ENCODE results near the gene MINDY4B.

DNA sequence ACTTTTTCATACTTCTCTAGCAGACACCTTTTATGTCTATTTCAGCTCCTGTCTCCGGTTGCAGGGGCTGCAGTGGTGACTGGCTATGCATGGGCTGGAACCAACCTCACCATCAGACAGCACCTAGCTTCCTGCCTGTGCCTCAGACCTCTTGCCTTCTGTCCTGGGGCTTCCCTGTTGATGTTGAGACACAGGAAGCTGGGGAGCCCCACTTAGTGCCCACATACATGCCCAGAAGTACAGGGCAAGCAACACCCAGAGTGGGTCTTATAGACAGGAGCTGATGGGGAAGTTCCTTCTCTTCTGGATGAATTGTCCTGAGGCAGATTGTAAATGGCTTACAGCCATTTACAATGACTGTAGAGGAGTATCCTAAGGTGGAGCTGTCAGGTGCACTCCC lies 77.0 kb downstream of the MINDY4B start:
- TF ChIP-seq TBP (IDR thresholded peaks at IDR 0.05; ENCODE audit: low read depth, low read length) (no peak), TAF1 (IDR thresholded peaks at IDR 0.05; ENCODE audit: low read depth, low read length) (no peak), POLR2A (IDR thresholded peaks at IDR 0.05; ENCODE audit: control extremely low read depth in 1 of 2, low read depth in 2 of 2, low read length in 2 of 2) (no peak), SP1 (IDR thresholded peaks at IDR 0.05; ENCODE audit: low read depth, low read length) (no peak)

Data from H1 (cell line).